HL-60 (cell line): Measurements from ENCODE around the gene RGS7.

Experiments used
- DNase-seq, 2 experiments: peaks; one replicate each; pipeline ENCODE4 v3.0.0-alpha.2; 2010 to 2020; ENCODE audit warnings: low read depth in 1 of 2, low spot score in 1 of 2
- H3K27ac ChIP-seq: fragments of 250-450 bp; sonication (Bioruptor Pico); replicated peaks from 2 replicates; pipeline ENCODE4 v1.5.1; 2020; ENCODE audit warnings: mild to moderate bottlenecking, moderate library complexity
- H3K27me3 ChIP-seq: fragments of 250-450 bp; sonication (Bioruptor Pico); 2 replicates; pipeline ENCODE4 v1.5.1; 2021; ENCODE audit warnings: mild to moderate bottlenecking, moderate library complexity; ENCODE audit not compliant: insufficient read depth, poor library complexity, severe bottlenecking
- H3K4me3 ChIP-seq: replicated peaks from 2 replicates; pipeline ENCODE4 v1.5.1; 2011; ENCODE audit warnings: mild to moderate bottlenecking, control low read depth, low read length; ENCODE audit not compliant: insufficient read depth
- GABPA ChIP-seq: IDR thresholded peaks from 2 replicates; pipeline ENCODE4 v1.6.1; 2012; ENCODE audit warnings: low read depth
- POLR2AphosphoS5 ChIP-seq: IDR thresholded peaks from 2 replicates; pipeline ENCODE4 v1.6.1; 2012; ENCODE audit warnings: low read depth
- SPI1 ChIP-seq: IDR thresholded peaks from 2 replicates; pipeline ENCODE4 v1.6.1; 2012; ENCODE audit warnings: low read depth, mild to moderate bottlenecking, borderline replicate concordance
- TF ChIP-seq, protein P1 (sequence below): IDR thresholded peaks from one replicate; pipeline ENCODE4 v1.5.1; 2011; ENCODE audit warnings: low read length, control low read depth, inconsistent platforms; ENCODE audit not compliant: insufficient read depth
- TF ChIP-seq, protein P2 (sequence below): IDR thresholded peaks from 2 replicates; pipeline ENCODE4 v1.6.1; 2012; ENCODE audit warnings: low read depth; ENCODE audit not compliant: insufficient replicate concordance

Gene RGS7

GRCh38 chr1:240843798-240844197 is 513.2 kb downstream of the RGS7 start:
- H3K4me3 ChIP-seq: no peak overlapping the region
- no peak for DNase-seq
- TF ChIP-seq, protein P1, sequence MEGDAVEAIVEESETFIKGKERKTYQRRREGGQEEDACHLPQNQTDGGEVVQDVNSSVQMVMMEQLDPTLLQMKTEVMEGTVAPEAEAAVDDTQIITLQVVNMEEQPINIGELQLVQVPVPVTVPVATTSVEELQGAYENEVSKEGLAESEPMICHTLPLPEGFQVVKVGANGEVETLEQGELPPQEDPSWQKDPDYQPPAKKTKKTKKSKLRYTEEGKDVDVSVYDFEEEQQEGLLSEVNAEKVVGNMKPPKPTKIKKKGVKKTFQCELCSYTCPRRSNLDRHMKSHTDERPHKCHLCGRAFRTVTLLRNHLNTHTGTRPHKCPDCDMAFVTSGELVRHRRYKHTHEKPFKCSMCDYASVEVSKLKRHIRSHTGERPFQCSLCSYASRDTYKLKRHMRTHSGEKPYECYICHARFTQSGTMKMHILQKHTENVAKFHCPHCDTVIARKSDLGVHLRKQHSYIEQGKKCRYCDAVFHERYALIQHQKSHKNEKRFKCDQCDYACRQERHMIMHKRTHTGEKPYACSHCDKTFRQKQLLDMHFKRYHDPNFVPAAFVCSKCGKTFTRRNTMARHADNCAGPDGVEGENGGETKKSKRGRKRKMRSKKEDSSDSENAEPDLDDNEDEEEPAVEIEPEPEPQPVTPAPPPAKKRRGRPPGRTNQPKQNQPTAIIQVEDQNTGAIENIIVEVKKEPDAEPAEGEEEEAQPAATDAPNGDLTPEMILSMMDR: no peak
- TF ChIP-seq GABPA (no peak), POLR2AphosphoS5 (no peak), SPI1 (no peak)
- TF ChIP-seq, protein P2, sequence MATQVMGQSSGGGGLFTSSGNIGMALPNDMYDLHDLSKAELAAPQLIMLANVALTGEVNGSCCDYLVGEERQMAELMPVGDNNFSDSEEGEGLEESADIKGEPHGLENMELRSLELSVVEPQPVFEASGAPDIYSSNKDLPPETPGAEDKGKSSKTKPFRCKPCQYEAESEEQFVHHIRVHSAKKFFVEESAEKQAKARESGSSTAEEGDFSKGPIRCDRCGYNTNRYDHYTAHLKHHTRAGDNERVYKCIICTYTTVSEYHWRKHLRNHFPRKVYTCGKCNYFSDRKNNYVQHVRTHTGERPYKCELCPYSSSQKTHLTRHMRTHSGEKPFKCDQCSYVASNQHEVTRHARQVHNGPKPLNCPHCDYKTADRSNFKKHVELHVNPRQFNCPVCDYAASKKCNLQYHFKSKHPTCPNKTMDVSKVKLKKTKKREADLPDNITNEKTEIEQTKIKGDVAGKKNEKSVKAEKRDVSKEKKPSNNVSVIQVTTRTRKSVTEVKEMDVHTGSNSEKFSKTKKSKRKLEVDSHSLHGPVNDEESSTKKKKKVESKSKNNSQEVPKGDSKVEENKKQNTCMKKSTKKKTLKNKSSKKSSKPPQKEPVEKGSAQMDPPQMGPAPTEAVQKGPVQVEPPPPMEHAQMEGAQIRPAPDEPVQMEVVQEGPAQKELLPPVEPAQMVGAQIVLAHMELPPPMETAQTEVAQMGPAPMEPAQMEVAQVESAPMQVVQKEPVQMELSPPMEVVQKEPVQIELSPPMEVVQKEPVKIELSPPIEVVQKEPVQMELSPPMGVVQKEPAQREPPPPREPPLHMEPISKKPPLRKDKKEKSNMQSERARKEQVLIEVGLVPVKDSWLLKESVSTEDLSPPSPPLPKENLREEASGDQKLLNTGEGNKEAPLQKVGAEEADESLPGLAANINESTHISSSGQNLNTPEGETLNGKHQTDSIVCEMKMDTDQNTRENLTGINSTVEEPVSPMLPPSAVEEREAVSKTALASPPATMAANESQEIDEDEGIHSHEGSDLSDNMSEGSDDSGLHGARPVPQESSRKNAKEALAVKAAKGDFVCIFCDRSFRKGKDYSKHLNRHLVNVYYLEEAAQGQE: no peak

GRCh38 chr1:240836271-240836670 is 520.7 kb downstream of the RGS7 start:
- TF ChIP-seq, protein P2: no peak
- TF ChIP-seq POLR2AphosphoS5 (no peak), SPI1 (no peak), GABPA (no peak)
- TF ChIP-seq, protein P1: no peak
- H3K4me3 ChIP-seq: no peak overlapping the region
- no peak overlapping the region for H3K27ac ChIP-seq
- no peak for DNase-seq
- no peaks in the 10 kb centered on the region for H3K27me3 ChIP-seq

More at GRCh38 chr1:240843798-240844197, 513.2 kb downstream of the RGS7 start:
- Histone ChIP-seq H3K27me3 (no peaks in the 10 kb centered on the region), H3K27ac (no peak overlapping the region)

- H3K4me3 ChIP-seq: no peak overlapping the region
- DNase-seq: no peak
- TF ChIP-seq SPI1: no peak
- TF ChIP-seq, protein P2: no peak
- no peak for TF ChIP-seq GABPA
- no peak for TF ChIP-seq POLR2AphosphoS5
- TF ChIP-seq, protein P1: no peak
- no peaks in the 10 kb centered on the region for H3K27me3 ChIP-seq
- H3K27ac ChIP-seq: no peak overlapping the region
Observed at GRCh38 chr1:240835291-240835690, 521.7 kb downstream of the RGS7 start.
